Measurements from ENCODE around the gene HLA-B.

GRCh38 chr6:31358302-31358701 lies 1.3 kb upstream of the HLA-B start:
- TF ChIP-seq, protein P1, sequence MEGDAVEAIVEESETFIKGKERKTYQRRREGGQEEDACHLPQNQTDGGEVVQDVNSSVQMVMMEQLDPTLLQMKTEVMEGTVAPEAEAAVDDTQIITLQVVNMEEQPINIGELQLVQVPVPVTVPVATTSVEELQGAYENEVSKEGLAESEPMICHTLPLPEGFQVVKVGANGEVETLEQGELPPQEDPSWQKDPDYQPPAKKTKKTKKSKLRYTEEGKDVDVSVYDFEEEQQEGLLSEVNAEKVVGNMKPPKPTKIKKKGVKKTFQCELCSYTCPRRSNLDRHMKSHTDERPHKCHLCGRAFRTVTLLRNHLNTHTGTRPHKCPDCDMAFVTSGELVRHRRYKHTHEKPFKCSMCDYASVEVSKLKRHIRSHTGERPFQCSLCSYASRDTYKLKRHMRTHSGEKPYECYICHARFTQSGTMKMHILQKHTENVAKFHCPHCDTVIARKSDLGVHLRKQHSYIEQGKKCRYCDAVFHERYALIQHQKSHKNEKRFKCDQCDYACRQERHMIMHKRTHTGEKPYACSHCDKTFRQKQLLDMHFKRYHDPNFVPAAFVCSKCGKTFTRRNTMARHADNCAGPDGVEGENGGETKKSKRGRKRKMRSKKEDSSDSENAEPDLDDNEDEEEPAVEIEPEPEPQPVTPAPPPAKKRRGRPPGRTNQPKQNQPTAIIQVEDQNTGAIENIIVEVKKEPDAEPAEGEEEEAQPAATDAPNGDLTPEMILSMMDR (IDR thresholded peaks at IDR 0.05), result no peak
- TF ChIP-seq POLR2A (IDR thresholded peaks at IDR 0.05), result no peak

All from stomach (tissue), 4 donors.